22Rv1 (cell line): Measurements from ENCODE around the gene MTM1.

Experiments
- CTCF ChIP-seq: fragments of 450-650 bp; IDR thresholded peaks from 2 replicates; pipeline ENCODE4 v1.5.1; 2017; ENCODE audit warnings: mild to moderate bottlenecking
- ZFX ChIP-seq: fragments of 450-650 bp; IDR thresholded peaks from 2 replicates; pipeline ENCODE4 v1.6.1; 2017; ENCODE audit warnings: antibody characterized with exemption, borderline replicate concordance

- TF ChIP-seq CTCF: no peak
- TF ChIP-seq ZFX: no peak
These were observed 25.6 kb upstream of the MTM1 start for GRCh38 chrX:150542846-150543229.
